Measurements from ENCODE around the gene CFAP119.

The CFAP119 gene

DNA sequence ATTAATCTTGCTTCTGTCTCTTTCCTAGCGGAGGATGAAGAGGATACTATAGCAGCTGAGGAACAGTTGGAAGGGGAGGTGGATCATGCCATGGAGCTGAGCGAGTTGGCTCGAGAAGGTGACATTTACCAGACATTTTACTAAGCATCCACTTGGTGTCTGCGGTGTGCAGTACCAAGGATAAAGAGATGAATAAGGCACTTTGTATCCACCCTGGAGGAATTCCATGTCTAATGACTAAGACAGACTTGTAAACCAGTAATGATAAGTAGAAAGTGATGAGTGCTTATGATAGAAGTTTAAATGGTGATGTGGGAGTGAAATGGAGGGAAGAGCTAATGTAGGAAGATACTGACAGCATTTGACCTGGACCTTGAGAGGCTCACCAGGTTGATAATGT lies 50.9 kb downstream of the CFAP119 start:
- 100% methylated on average over 3 of the region's 4 CpGs for WGBS (ENCODE audit: insufficient coverage)

More for the DNA sequence above, 50.9 kb downstream of the CFAP119 start:
- no peaks in the 10 kb centered on the region for H3K4me1 ChIP-seq (ENCODE audit: control extremely low read depth in 1 of 4, control insufficient read depth in 4 of 4, insufficient read depth in 4 of 4, low read length in 3 of 4)
- DNase-seq: no peak
- H3K36me3 ChIP-seq (ENCODE audit: control insufficient read depth in 4 of 4, insufficient read depth in 4 of 4, low read length in 3 of 4): peaks cover 47 to 94% (median 78%) of the 10 kb centered on the region in 4 experiments
- no peak overlapping the region for H3K4me3 ChIP-seq (ENCODE audit: control insufficient read depth in 1 of 7, extremely low read depth in 1 of 7, insufficient read depth in 4 of 7, low read depth in 2 of 7, low read length in 6 of 7)
- ChIA-PET CTCF (interaction anchor here (1.5 to 2.0 kb wide), 2 partner anchors 8 to 10 kb away, joined by 4 to 6 read pairs; no protein-coding TSS in a partner anchor), POLR2A (interaction anchor here (1.4 kb wide), 1 partner anchor 12 kb away, joined by 5 read pairs; no protein-coding TSS in a partner anchor)
- no peaks in the 10 kb centered on the region for H3K27me3 ChIP-seq (replicated peaks in 2 of 5; ENCODE audit: control insufficient read depth in 4 of 5, insufficient read depth in 5 of 5, low read length in 4 of 5)
- H3K27ac ChIP-seq (ENCODE audit: insufficient read depth in 1 of 2, low read depth in 1 of 2, low read length in 2 of 2, poor library complexity in 1 of 2, severe bottlenecking in 2 of 2): no peak overlapping the region
- H3K9me3 ChIP-seq (ENCODE audit: control extremely low read depth in 1 of 5, control insufficient read depth in 4 of 5, insufficient read depth in 2 of 5, low read depth in 1 of 5, low read length in 4 of 5): no peaks in the 10 kb centered on the region
